ENCODE data around the gene RPS3.

Gene RPS3

GRCh38 chr11:75436806-75437205 is 37.5 kb downstream of the RPS3 start:
- ChIA-PET POLR2A (no interaction called here), CTCF (no interaction called here)
- TF ChIP-seq PKNOX1 (IDR thresholded peaks at IDR 0.05) (no peak), SUZ12 (IDR thresholded peaks at IDR 0.05) (no peak), FOXA1 (IDR thresholded peaks at IDR 0.05) (no peak), L3MBTL2 (conservative IDR thresholded peaks at IDR 0.05) (no peak), NFRKB (IDR thresholded peaks at IDR 0.05) (no peak), LEF1 (IDR thresholded peaks at IDR 0.05; ENCODE audit: borderline replicate concordance) (no peak), TARDBP (IDR thresholded peaks at IDR 0.05) (no peak), FOXK2 (IDR thresholded peaks at IDR 0.05) (no peak), FOXM1 (IDR thresholded peaks at IDR 0.05; ENCODE audit: borderline replicate concordance) (no peak), BHLHE40 (IDR thresholded peaks at IDR 0.05; ENCODE audit: borderline replicate concordance) (no peak), CTBP1 (IDR thresholded peaks at IDR 0.05; ENCODE audit: borderline replicate concordance) (no peak), HDGF (IDR thresholded peaks at IDR 0.05; ENCODE audit: borderline replicate concordance) (no peak), SP1 (IDR thresholded peaks at IDR 0.05) (no peak), ELF4 (IDR thresholded peaks at IDR 0.05) (no peak), ARNT (IDR thresholded peaks at IDR 0.05) (no peak), ZNF384 (IDR thresholded peaks at IDR 0.05) (no peak)
- DNase-seq (ENCODE audit: extremely low spot score), result no peak

- TF ChIP-seq BHLHE40 (IDR thresholded peaks at IDR 0.05; ENCODE audit: borderline replicate concordance) (no peak), LEF1 (IDR thresholded peaks at IDR 0.05; ENCODE audit: borderline replicate concordance) (no peak), NFRKB (IDR thresholded peaks at IDR 0.05) (no peak), FOXA1 (IDR thresholded peaks at IDR 0.05) (no peak), HDGF (IDR thresholded peaks at IDR 0.05; ENCODE audit: borderline replicate concordance) (no peak), PKNOX1 (IDR thresholded peaks at IDR 0.05) (no peak), CTBP1 (IDR thresholded peaks at IDR 0.05; ENCODE audit: borderline replicate concordance) (no peak), ZNF384 (IDR thresholded peaks at IDR 0.05) (no peak), FOXM1 (IDR thresholded peaks at IDR 0.05; ENCODE audit: borderline replicate concordance) (no peak), SUZ12 (IDR thresholded peaks at IDR 0.05) (no peak), FOXK2 (IDR thresholded peaks at IDR 0.05) (no peak), ARNT (IDR thresholded peaks at IDR 0.05) (no peak), L3MBTL2 (conservative IDR thresholded peaks at IDR 0.05) (no peak), TARDBP (IDR thresholded peaks at IDR 0.05) (no peak), SP1 (IDR thresholded peaks at IDR 0.05) (no peak), ELF4 (IDR thresholded peaks at IDR 0.05) (no peak)
- no peak for DNase-seq (ENCODE audit: extremely low spot score)
- POLR2A ChIA-PET, result no interaction called here
- CTCF ChIA-PET, result no interaction called here
These were observed 38.8 kb downstream of the RPS3 start for GRCh38 chr11:75437966-75438659.

GRCh38 chr11:75439026-75439425 is 39.7 kb downstream of the RPS3 start:
- ChIA-PET CTCF (no interaction called here), POLR2A (no interaction called here)
- DNase-seq (ENCODE audit: extremely low spot score), result no peak
- TF ChIP-seq ELF4 (IDR thresholded peaks at IDR 0.05) (no peak), BHLHE40 (IDR thresholded peaks at IDR 0.05; ENCODE audit: borderline replicate concordance) (no peak), NFRKB (IDR thresholded peaks at IDR 0.05) (no peak), CTBP1 (IDR thresholded peaks at IDR 0.05; ENCODE audit: borderline replicate concordance) (no peak), HDGF (IDR thresholded peaks at IDR 0.05; ENCODE audit: borderline replicate concordance) (no peak), ARNT (IDR thresholded peaks at IDR 0.05) (no peak), FOXK2 (IDR thresholded peaks at IDR 0.05) (no peak), SP1 (IDR thresholded peaks at IDR 0.05) (no peak), FOXA1 (IDR thresholded peaks at IDR 0.05) (no peak), TARDBP (IDR thresholded peaks at IDR 0.05) (no peak), SUZ12 (IDR thresholded peaks at IDR 0.05) (no peak)

GRCh38 chr11:75439495-75440120 is 40.3 kb downstream of the RPS3 start:
- ChIA-PET CTCF (no interaction called here), POLR2A (no interaction called here)
- no peak for DNase-seq (ENCODE audit: extremely low spot score)
- no peak for TF ChIP-seq FOXM1 (IDR thresholded peaks at IDR 0.05; ENCODE audit: borderline replicate concordance)
- TF ChIP-seq ELF4 (IDR thresholded peaks at IDR 0.05), result no peak
- TF ChIP-seq L3MBTL2 (conservative IDR thresholded peaks at IDR 0.05), result no peak
- no peak for TF ChIP-seq PKNOX1 (IDR thresholded peaks at IDR 0.05)
- TF ChIP-seq LEF1 (IDR thresholded peaks at IDR 0.05; ENCODE audit: borderline replicate concordance), result no peak
- no peak for TF ChIP-seq NFRKB (IDR thresholded peaks at IDR 0.05)
- no peak for TF ChIP-seq ARNT (IDR thresholded peaks at IDR 0.05)
- TF ChIP-seq ZNF384 (IDR thresholded peaks at IDR 0.05), result no peak
- TF ChIP-seq SP1 (IDR thresholded peaks at IDR 0.05), result no peak
- TF ChIP-seq BHLHE40 (IDR thresholded peaks at IDR 0.05; ENCODE audit: borderline replicate concordance), result no peak
- TF ChIP-seq CTBP1 (IDR thresholded peaks at IDR 0.05; ENCODE audit: borderline replicate concordance), result no peak
- TF ChIP-seq FOXK2 (IDR thresholded peaks at IDR 0.05), result no peak
- TF ChIP-seq SUZ12 (IDR thresholded peaks at IDR 0.05), result no peak
- TF ChIP-seq TARDBP (IDR thresholded peaks at IDR 0.05), result no peak
- TF ChIP-seq FOXA1 (IDR thresholded peaks at IDR 0.05), result no peak
- TF ChIP-seq HDGF (IDR thresholded peaks at IDR 0.05; ENCODE audit: borderline replicate concordance), result no peak

- POLR2A ChIA-PET, result interaction anchor here (0.6 kb wide), 1 partner anchor 122 kb away, joined by 3 read pairs; no protein-coding TSS in a partner anchor
- DNase-seq (ENCODE audit: extremely low spot score), result no peak
- CTCF ChIA-PET, result no interaction called here
- no peak for TF ChIP-seq FOXA1 (IDR thresholded peaks at IDR 0.05)
- no peak for TF ChIP-seq SP1 (IDR thresholded peaks at IDR 0.05)
- TF ChIP-seq FOXK2 (IDR thresholded peaks at IDR 0.05), result no peak
- no peak for TF ChIP-seq CTBP1 (IDR thresholded peaks at IDR 0.05; ENCODE audit: borderline replicate concordance)
- TF ChIP-seq HDGF (IDR thresholded peaks at IDR 0.05; ENCODE audit: borderline replicate concordance), result no peak
- no peak for TF ChIP-seq ZNF384 (IDR thresholded peaks at IDR 0.05)
- no peak for TF ChIP-seq NFRKB (IDR thresholded peaks at IDR 0.05)
- no peak for TF ChIP-seq TARDBP (IDR thresholded peaks at IDR 0.05)
- TF ChIP-seq SUZ12 (IDR thresholded peaks at IDR 0.05), result no peak
- TF ChIP-seq LEF1 (IDR thresholded peaks at IDR 0.05; ENCODE audit: borderline replicate concordance), result no peak
- no peak for TF ChIP-seq ARNT (IDR thresholded peaks at IDR 0.05)
- TF ChIP-seq L3MBTL2 (conservative IDR thresholded peaks at IDR 0.05), result no peak
- no peak for TF ChIP-seq PKNOX1 (IDR thresholded peaks at IDR 0.05)
- no peak for TF ChIP-seq BHLHE40 (IDR thresholded peaks at IDR 0.05; ENCODE audit: borderline replicate concordance)
- no peak for TF ChIP-seq FOXM1 (IDR thresholded peaks at IDR 0.05; ENCODE audit: borderline replicate concordance)
- TF ChIP-seq ELF4 (IDR thresholded peaks at IDR 0.05), result no peak
These were observed 41.9 kb downstream of the RPS3 start for GRCh38 chr11:75440960-75441803.

Measured in HEK293T (cell line).